Activated CD4-positive, alpha-beta T cell treated with anti-CD3 and anti-CD28 coated beads, Interleukin-2, Interleukin-6, amounts not matched to agents 100 ng/mL and 50 ng/mL, durations not matched to agents 16 hours and 8 hours (primary cell): ENCODE measurements around the gene MYF5.
"Not testable (repeated sequence)": the region's sequence is repeated elsewhere in the genome, so short reads cannot be mapped to it uniquely, and the experiment has no call there.

Experiments used
- DNase-seq: peaks from one replicate; pipeline ENCODE4 v3.0.0-alpha.2; 2020

MYF5 gene

GRCh38 chr12:80716696-80717469 is at the start of gene MYF5:
MYF5 (plus strand) TSS chr12:80716912; CDS start chr12:80717064, 152 bp downstream.
- no peak for DNase-seq

- DNase-seq: no peak
These were observed 46.5 kb upstream of the MYF5 start for GRCh38 chr12:80670214-80670613.

- DNase-seq: not testable (repeated sequence)
These were observed 40.6 kb upstream of the MYF5 start for GRCh38 chr12:80676042-80676636.

GRCh38 chr12:80676856-80677255 is 39.9 kb upstream of the MYF5 start:
- DNase-seq: no peak

- no peak for DNase-seq
These were observed 38.7 kb upstream of the MYF5 start for GRCh38 chr12:80677994-80678393.

- no peak for DNase-seq
These were observed 37.2 kb upstream of the MYF5 start for GRCh38 chr12:80679346-80680131.

GRCh38 chr12:80681287-80681686 is 35.4 kb upstream of the MYF5 start:
- DNase-seq: no peak

- DNase-seq: no peak
These were observed 34.9 kb upstream of the MYF5 start for GRCh38 chr12:80681786-80682185.

- no peak for DNase-seq
These were observed 32.6 kb upstream of the MYF5 start for GRCh38 chr12:80684077-80684495.

GRCh38 chr12:80690090-80690489 is 26.6 kb upstream of the MYF5 start:
- no peak for DNase-seq

- no peak for DNase-seq
These were observed 26.2 kb upstream of the MYF5 start for GRCh38 chr12:80690513-80690912.

- DNase-seq: no peak
These were observed 24.6 kb upstream of the MYF5 start for GRCh38 chr12:80692114-80692513.

GRCh38 chr12:80697270-80697887 is 19.3 kb upstream of the MYF5 start:
- DNase-seq: no peak

- DNase-seq: no peak
These were observed 18.5 kb upstream of the MYF5 start for GRCh38 chr12:80698256-80698655.

GRCh38 chr12:80698847-80699542 is 17.7 kb upstream of the MYF5 start:
- no peak for DNase-seq

GRCh38 chr12:80700327-80700726 is 16.4 kb upstream of the MYF5 start:
- DNase-seq: no peak

GRCh38 chr12:80701388-80701787 is 15.3 kb upstream of the MYF5 start:
- no peak for DNase-seq

GRCh38 chr12:80702889-80703805 is 13.6 kb upstream of the MYF5 start:
- DNase-seq: no peak

- DNase-seq: no peak
These were observed 12.3 kb upstream of the MYF5 start for GRCh38 chr12:80704420-80704819.

GRCh38 chr12:80707126-80707829 is 9.4 kb upstream of the MYF5 start, which contains the start of gene MYF6:
MYF6 (plus strand) TSS chr12:80707634; CDS start chr12:80707720, 86 bp downstream.
- no peak for DNase-seq

GRCh38 chr12:80707830-80708258 is 8.9 kb upstream of the MYF5 start:
- DNase-seq: no peak
